IPS-18a (cell line): Measurements from ENCODE around the gene SLC2A9.

Experiments used
- H3K27ac ChIP-seq: one replicate; pipeline ENCODE4 v1.5.1; 2013; ENCODE audit warnings: low read length
- H3K27me3 ChIP-seq: one replicate; pipeline ENCODE4 v1.6.1; 2013; ENCODE audit warnings: mild to moderate bottlenecking, low read length; ENCODE audit not compliant: control insufficient read depth, insufficient read depth
- H3K36me3 ChIP-seq: one replicate; pipeline ENCODE4 v1.6.1; 2013; ENCODE audit warnings: low read depth, low read length; ENCODE audit not compliant: control insufficient read depth
- H3K4me1 ChIP-seq: one replicate; pipeline ENCODE4 v1.6.1; 2013; ENCODE audit warnings: low read depth, low read length; ENCODE audit not compliant: control insufficient read depth
- H3K4me3 ChIP-seq: one replicate; pipeline ENCODE4 v1.5.1; 2013; ENCODE audit warnings: low read length
- H3K9ac ChIP-seq: one replicate; pipeline ENCODE4 v1.6.1; 2013; ENCODE audit warnings: mild to moderate bottlenecking, low read length, moderate library complexity
- H3K9me3 ChIP-seq: one replicate; pipeline ENCODE4 v1.6.1; 2013; ENCODE audit warnings: low read depth, low read length; ENCODE audit not compliant: control insufficient read depth

SLC2A9 gene

GRCh38 chr4:10015140-10015753 is 6.0 kb downstream of the SLC2A9 start:
- H3K9me3 ChIP-seq, result no peaks in the 10 kb centered on the region
- H3K36me3 ChIP-seq, result no peaks in the 10 kb centered on the region
- no peak overlapping the region for H3K27ac ChIP-seq
- H3K9ac ChIP-seq, result no peak overlapping the region
- no peaks in the 10 kb centered on the region for H3K4me1 ChIP-seq
- H3K27me3 ChIP-seq, result peaks cover 9% of the 10 kb centered on the region
- no peak overlapping the region for H3K4me3 ChIP-seq

- Histone ChIP-seq H3K9ac (no peak overlapping the region), H3K4me1 (no peaks in the 10 kb centered on the region), H3K27ac (no peak overlapping the region), H3K9me3 (no peaks in the 10 kb centered on the region), H3K27me3 (no peaks in the 10 kb centered on the region), H3K36me3 (no peaks in the 10 kb centered on the region), H3K4me3 (no peak overlapping the region)
These were observed 7.6 kb downstream of the SLC2A9 start for GRCh38 chr4:10013722-10014121.

GRCh38 chr4:10011885-10012284 is 9.4 kb downstream of the SLC2A9 start:
- Histone ChIP-seq H3K27me3 (no peaks in the 10 kb centered on the region), H3K9ac (no peak overlapping the region), H3K9me3 (no peaks in the 10 kb centered on the region), H3K4me1 (no peaks in the 10 kb centered on the region), H3K27ac (no peak overlapping the region), H3K36me3 (no peaks in the 10 kb centered on the region), H3K4me3 (no peak overlapping the region)

GRCh38 chr4:10011277-10011676 is 10.0 kb downstream of the SLC2A9 start:
- no peaks in the 10 kb centered on the region for H3K27me3 ChIP-seq
- no peaks in the 10 kb centered on the region for H3K9me3 ChIP-seq
- no peaks in the 10 kb centered on the region for H3K4me1 ChIP-seq
- no peak overlapping the region for H3K9ac ChIP-seq
- no peaks in the 10 kb centered on the region for H3K36me3 ChIP-seq
- H3K27ac ChIP-seq, result no peak overlapping the region
- H3K4me3 ChIP-seq, result no peak overlapping the region

GRCh38 chr4:10009861-10010500 is 11.3 kb downstream of the SLC2A9 start:
- Histone ChIP-seq H3K36me3 (no peaks in the 10 kb centered on the region), H3K9ac (no peak overlapping the region), H3K4me1 (no peaks in the 10 kb centered on the region), H3K27me3 (no peaks in the 10 kb centered on the region), H3K27ac (no peak overlapping the region), H3K9me3 (no peaks in the 10 kb centered on the region), H3K4me3 (no peak overlapping the region)

- Histone ChIP-seq H3K36me3 (no peaks in the 10 kb centered on the region), H3K27me3 (no peaks in the 10 kb centered on the region), H3K4me3 (no peak overlapping the region), H3K9me3 (no peaks in the 10 kb centered on the region), H3K9ac (no peak overlapping the region), H3K27ac (no peak overlapping the region), H3K4me1 (no peaks in the 10 kb centered on the region)
These were observed 12.7 kb downstream of the SLC2A9 start for GRCh38 chr4:10008609-10009005.

- no peaks in the 10 kb centered on the region for H3K27me3 ChIP-seq
- H3K27ac ChIP-seq, result no peak overlapping the region
- no peaks in the 10 kb centered on the region for H3K4me1 ChIP-seq
- no peak overlapping the region for H3K4me3 ChIP-seq
- no peaks in the 10 kb centered on the region for H3K36me3 ChIP-seq
- no peaks in the 10 kb centered on the region for H3K9me3 ChIP-seq
- no peak overlapping the region for H3K9ac ChIP-seq
These were observed 13.3 kb downstream of the SLC2A9 start for GRCh38 chr4:10007793-10008608.

GRCh38 chr4:10007436-10007740 is 13.9 kb downstream of the SLC2A9 start:
- no peak overlapping the region for H3K4me3 ChIP-seq
- H3K27ac ChIP-seq, result no peak overlapping the region
- H3K36me3 ChIP-seq, result no peaks in the 10 kb centered on the region

GRCh38 chr4:10006601-10007435 is 14.5 kb downstream of the SLC2A9 start:
- no peak overlapping the region for H3K4me3 ChIP-seq
- H3K27ac ChIP-seq, result no peak overlapping the region
- H3K9ac ChIP-seq, result no peak overlapping the region
- no peaks in the 10 kb centered on the region for H3K4me1 ChIP-seq
- H3K9me3 ChIP-seq, result no peaks in the 10 kb centered on the region
- no peaks in the 10 kb centered on the region for H3K27me3 ChIP-seq
- H3K36me3 ChIP-seq, result no peaks in the 10 kb centered on the region

More at GRCh38 chr4:10007436-10007740, 13.9 kb downstream of the SLC2A9 start:
- Histone ChIP-seq H3K4me1 (no peaks in the 10 kb centered on the region), H3K27me3 (no peaks in the 10 kb centered on the region), H3K9me3 (no peaks in the 10 kb centered on the region), H3K9ac (no peak overlapping the region)

GRCh38 chr4:10006231-10006600 is 15.1 kb downstream of the SLC2A9 start:
- no peak overlapping the region for H3K9ac ChIP-seq

GRCh38 chr4:10005632-10006031 is 15.7 kb downstream of the SLC2A9 start:
- no peaks in the 10 kb centered on the region for H3K36me3 ChIP-seq
- H3K27ac ChIP-seq, result no peak overlapping the region
- no peaks in the 10 kb centered on the region for H3K9me3 ChIP-seq
- no peaks in the 10 kb centered on the region for H3K27me3 ChIP-seq
- H3K4me3 ChIP-seq, result no peak overlapping the region
- H3K4me1 ChIP-seq, result no peaks in the 10 kb centered on the region
- no peak overlapping the region for H3K9ac ChIP-seq

More at GRCh38 chr4:10006231-10006600, 15.1 kb downstream of the SLC2A9 start:
- Histone ChIP-seq H3K9me3 (no peaks in the 10 kb centered on the region), H3K36me3 (no peaks in the 10 kb centered on the region), H3K27ac (no peak overlapping the region), H3K4me3 (no peak overlapping the region), H3K27me3 (no peaks in the 10 kb centered on the region), H3K4me1 (no peaks in the 10 kb centered on the region)
